Activated B cell treated with CpG ODN at 0.5 μM for 24 hours (primary cell): Measurements from ENCODE around the gene SYTL5. TPM values are rescaled to one million over a fixed set of nuclear protein-coding genes. Genes with fewer than 3 reads are reported as not detected.

ENCODE experiments used
- ATAC-seq: fragments of 200-7000 bp; cut with Tn5 transposase; one replicate; pipeline ENCODE4 v1.10.0; 2021; ENCODE audit warnings: low read depth, mild to moderate bottlenecking, moderate library complexity
- CTCF ChIA-PET: fragments of 350-600 bp; sonication (Branson Sonifier 250); formaldehyde crosslinking; loops from one replicate; lab custom pipeline; 2021; ENCODE audit warnings: antibody characterized with exemption; lab: Charles Lee
- POLR2A ChIA-PET: fragments of 350-600 bp; sonication (Branson Sonifier 250); formaldehyde crosslinking; loops from one replicate; lab custom pipeline; 2021; ENCODE audit warnings: antibody characterized with exemption; lab: Charles Lee
- DNase-seq: peaks from one replicate; pipeline ENCODE4 v3.0.0; 2022
- H3K27ac Mint-ChIP-seq: one replicate; pipeline ENCODE4 v1.8.0; 2020; ENCODE audit warnings: mixed read lengths
- H3K27me3 Mint-ChIP-seq: one replicate; pipeline ENCODE4 v1.8.0; 2021; ENCODE audit warnings: mixed read lengths
- H3K36me3 Mint-ChIP-seq: one replicate; pipeline ENCODE4 v1.8.0; 2021; ENCODE audit warnings: low read depth, mixed read lengths
- H3K4me1 Mint-ChIP-seq: one replicate; pipeline ENCODE4 v1.8.0; 2021; ENCODE audit warnings: mixed read lengths
- H3K4me3 Mint-ChIP-seq: one replicate; pipeline ENCODE4 v1.8.0; 2020; ENCODE audit warnings: mild to moderate bottlenecking, mixed read lengths
- H3K9me3 Mint-ChIP-seq: one replicate; pipeline ENCODE4 v1.8.0; 2020; ENCODE audit warnings: mixed read lengths
- intact Hi-C: fragments of 100-400 bp; cut with micrococcal nuclease; formaldehyde crosslinking; loops from one replicate; pipeline ENCODE4 v1.15.1; 2024
- total RNA-seq: library from RNA; stranded (reverse); gene quantifications from 2 replicates; pipeline ENCODE4 v1.2.3, GENCODE V29; 2022
- TF ChIP-seq, protein P1 (sequence below): fragments of 200-600 bp; IDR thresholded peaks from one replicate; pipeline ENCODE4 v1.8.0; 2022; ENCODE audit warnings: antibody characterized with exemption, mild to moderate bottlenecking

SYTL5 gene
- total RNA-seq, 1 donor from 2014 or later = not detected

- ChIA-PET POLR2A (no interaction called here), CTCF (no interaction called here)
- Mint-ChIP-seq H3K27ac (no peak overlapping the region), H3K4me1 (no peaks in the 10 kb centered on the region), H3K4me3 (no peak overlapping the region), H3K9me3 (peaks cover 3% of the 10 kb centered on the region), H3K27me3 (no peaks in the 10 kb centered on the region), H3K36me3 (no peaks in the 10 kb centered on the region)
- intact Hi-C loops = no loop called here
- DNase-seq = no peak
- TF ChIP-seq, protein P1, sequence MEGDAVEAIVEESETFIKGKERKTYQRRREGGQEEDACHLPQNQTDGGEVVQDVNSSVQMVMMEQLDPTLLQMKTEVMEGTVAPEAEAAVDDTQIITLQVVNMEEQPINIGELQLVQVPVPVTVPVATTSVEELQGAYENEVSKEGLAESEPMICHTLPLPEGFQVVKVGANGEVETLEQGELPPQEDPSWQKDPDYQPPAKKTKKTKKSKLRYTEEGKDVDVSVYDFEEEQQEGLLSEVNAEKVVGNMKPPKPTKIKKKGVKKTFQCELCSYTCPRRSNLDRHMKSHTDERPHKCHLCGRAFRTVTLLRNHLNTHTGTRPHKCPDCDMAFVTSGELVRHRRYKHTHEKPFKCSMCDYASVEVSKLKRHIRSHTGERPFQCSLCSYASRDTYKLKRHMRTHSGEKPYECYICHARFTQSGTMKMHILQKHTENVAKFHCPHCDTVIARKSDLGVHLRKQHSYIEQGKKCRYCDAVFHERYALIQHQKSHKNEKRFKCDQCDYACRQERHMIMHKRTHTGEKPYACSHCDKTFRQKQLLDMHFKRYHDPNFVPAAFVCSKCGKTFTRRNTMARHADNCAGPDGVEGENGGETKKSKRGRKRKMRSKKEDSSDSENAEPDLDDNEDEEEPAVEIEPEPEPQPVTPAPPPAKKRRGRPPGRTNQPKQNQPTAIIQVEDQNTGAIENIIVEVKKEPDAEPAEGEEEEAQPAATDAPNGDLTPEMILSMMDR = no peak
- ATAC-seq = no peak
These were observed 5.6 kb upstream of the SYTL5 start for GRCh38 chrX:38000706-38001105.

DNA sequence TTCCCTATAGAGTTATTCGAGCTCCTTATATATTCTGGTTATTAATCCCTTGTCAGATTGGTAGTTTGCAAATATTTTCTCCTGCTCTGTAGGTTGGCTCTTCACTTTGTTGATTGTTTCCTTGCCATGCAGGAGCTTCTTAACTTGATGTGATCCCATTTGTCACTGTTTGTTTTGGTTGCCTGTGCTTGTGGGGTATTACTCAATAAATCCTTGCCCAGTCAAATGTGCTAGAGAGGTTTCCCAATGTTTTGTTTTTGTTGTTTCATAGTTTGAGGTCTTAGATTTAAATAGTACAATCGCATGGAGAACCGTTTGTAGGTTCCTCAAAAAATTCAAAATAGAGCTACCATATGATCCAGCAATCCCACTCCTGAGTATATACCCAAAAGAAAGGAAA lies 2.3 kb upstream of the SYTL5 start:
- H3K4me3 Mint-ChIP-seq = no peak overlapping the region
- no peaks in the 10 kb centered on the region for H3K36me3 Mint-ChIP-seq
- TF ChIP-seq, protein P1 = no peak
- CTCF ChIA-PET = no interaction called here
- peaks cover 3% of the 10 kb centered on the region for H3K9me3 Mint-ChIP-seq
- intact Hi-C loops = no loop called here
- H3K27ac Mint-ChIP-seq = no peak overlapping the region
- ATAC-seq (no peak), DNase-seq (no peak)
- no peaks in the 10 kb centered on the region for H3K4me1 Mint-ChIP-seq
- no peaks in the 10 kb centered on the region for H3K27me3 Mint-ChIP-seq
- POLR2A ChIA-PET = no interaction called here

DNA sequence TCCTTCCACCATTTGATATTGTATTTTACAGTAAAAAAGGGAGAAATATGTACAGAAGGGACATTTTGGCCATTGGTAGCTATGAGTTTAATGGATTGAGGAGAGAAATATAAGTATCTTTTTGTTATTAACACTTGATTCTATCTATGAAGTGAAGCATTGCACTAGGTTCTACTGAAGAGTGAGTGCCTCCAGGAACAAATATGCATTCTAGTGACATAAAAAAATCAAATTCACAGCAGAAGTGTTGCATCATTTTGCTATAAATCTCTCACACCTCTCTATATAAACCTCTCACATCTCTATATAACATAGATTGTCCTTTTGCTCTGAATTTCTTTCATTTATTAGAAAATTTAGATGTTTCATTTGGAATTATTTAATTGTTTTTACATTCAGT lies 425 bp downstream of the SYTL5 start:
- ATAC-seq = no peak
- no peaks in the 10 kb centered on the region for H3K27me3 Mint-ChIP-seq
- no peaks in the 10 kb centered on the region for H3K36me3 Mint-ChIP-seq
- H3K4me1 Mint-ChIP-seq = no peaks in the 10 kb centered on the region
- DNase-seq = no peak
- CTCF ChIA-PET = no interaction called here
- TF ChIP-seq, protein P1 = no peak
- no peak overlapping the region for H3K27ac Mint-ChIP-seq
- no peak overlapping the region for H3K4me3 Mint-ChIP-seq
- H3K9me3 Mint-ChIP-seq = peaks cover 3% of the 10 kb centered on the region
- POLR2A ChIA-PET = no interaction called here
- intact Hi-C loops = no loop called here

GRCh38 chrX:38008658-38009057 lies 2.3 kb downstream of the SYTL5 start:
- Mint-ChIP-seq H3K27ac (no peak overlapping the region), H3K9me3 (peaks cover 3% of the 10 kb centered on the region), H3K4me3 (no peak overlapping the region), H3K36me3 (no peaks in the 10 kb centered on the region), H3K27me3 (peaks cover 2% of the 10 kb centered on the region), H3K4me1 (no peaks in the 10 kb centered on the region)
- TF ChIP-seq, protein P1 = no peak
- POLR2A ChIA-PET = no interaction called here
- CTCF ChIA-PET = no interaction called here
- intact Hi-C loops = no loop called here
- DNase-seq (no peak), ATAC-seq (no peak)

DNA sequence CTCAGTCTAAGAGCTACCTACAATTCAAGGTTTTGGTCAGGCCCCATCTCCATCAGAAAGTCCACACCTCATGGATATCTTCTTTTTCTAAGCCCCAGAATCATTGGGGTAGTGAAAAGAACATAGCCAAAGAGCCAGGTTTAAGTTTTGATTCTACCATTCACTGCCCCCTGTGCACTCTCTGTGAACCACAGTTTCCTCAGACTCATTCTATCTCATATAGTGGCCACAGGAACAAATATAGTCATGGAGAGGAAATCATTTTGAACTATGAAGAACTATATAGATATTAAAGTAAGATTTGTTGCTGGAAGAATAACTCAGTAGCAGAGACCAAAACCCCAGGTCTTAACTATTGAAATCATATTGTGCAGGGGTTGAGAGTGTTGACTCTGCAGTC lies 3.3 kb downstream of the SYTL5 start:
- Mint-ChIP-seq H3K36me3 (no peaks in the 10 kb centered on the region), H3K4me3 (no peak overlapping the region), H3K27ac (no peak overlapping the region), H3K9me3 (peaks cover 3% of the 10 kb centered on the region), H3K4me1 (no peaks in the 10 kb centered on the region), H3K27me3 (peaks cover 5% of the 10 kb centered on the region)
- no peak for DNase-seq
- ChIA-PET CTCF (no interaction called here), POLR2A (no interaction called here)
- intact Hi-C loops = no loop called here
- no peak for ATAC-seq
- TF ChIP-seq, protein P1 = no peak
